HepG2 (cell line): ENCODE data around the gene NUP35. TPM values are rescaled to one million over a fixed set of nuclear protein-coding genes. Genes with fewer than 3 reads are reported as not detected.

Experiments
- AKNA ChIP-seq: sonication (generic); formaldehyde crosslinking; IDR thresholded peaks from 2 replicates; pipeline ENCODE4 v1.4.0; 2020; ENCODE audit warnings: missing genetic modification reagents, borderline replicate concordance
- ELF3 ChIP-seq: IDR thresholded peaks from 2 replicates; pipeline ENCODE4 v1.6.1; 2016; ENCODE audit warnings: missing genetic modification reagents, missing compliant biosample characterization
- FOXJ3 ChIP-seq: sonication (generic); formaldehyde crosslinking; IDR thresholded peaks from 2 replicates; pipeline ENCODE4 v1.4.0; 2020; ENCODE audit warnings: missing genetic modification reagents, mild to moderate bottlenecking, borderline replicate concordance
- GABPA ChIP-seq, 2 experiments: IDR thresholded peaks; 2 replicates each; pipeline ENCODE4 v1.6.1; 2011 to 2016; ENCODE audit warnings: low read depth in 2 of 2, low read length in 1 of 2, missing biosample characterization in 1 of 2, missing genetic modification characterization in 1 of 2
- GATAD1 ChIP-seq: IDR thresholded peaks from 2 replicates; pipeline ENCODE4 v1.6.1; 2016; ENCODE audit warnings: missing genetic modification reagents, missing compliant biosample characterization
- JUN ChIP-seq: sonication (generic); formaldehyde crosslinking; IDR thresholded peaks from 2 replicates; pipeline ENCODE4 v1.4.0; 2020; ENCODE audit warnings: mild to moderate bottlenecking, missing genetic modification reagents
- MXD4 ChIP-seq: IDR thresholded peaks from 2 replicates; pipeline ENCODE4 v1.6.1; 2016; ENCODE audit warnings: mild to moderate bottlenecking, missing biosample characterization, missing genetic modification reagents
- NCOA2 ChIP-seq: sonication (generic); formaldehyde crosslinking; IDR thresholded peaks from 2 replicates; pipeline ENCODE4 v1.8.0; 2022; ENCODE audit warnings: inconsistent platforms
- NFIC ChIP-seq: IDR thresholded peaks from 2 replicates; pipeline ENCODE4 v1.6.1; 2012; ENCODE audit warnings: mild to moderate bottlenecking, low read length, inconsistent platforms
- NPAS2 ChIP-seq: sonication (generic); formaldehyde crosslinking; IDR thresholded peaks from 2 replicates; pipeline ENCODE4 v1.8.0; 2022; ENCODE audit warnings: mild to moderate bottlenecking, missing genetic modification reagents, borderline replicate concordance
- PREB ChIP-seq: sonication (generic); formaldehyde crosslinking; IDR thresholded peaks from 2 replicates; pipeline ENCODE4 v1.4.0; 2020; ENCODE audit warnings: missing genetic modification reagents
- SKIL ChIP-seq: sonication (generic); formaldehyde crosslinking; IDR thresholded peaks from 2 replicates; pipeline ENCODE4 v1.8.0; 2022; ENCODE audit warnings: missing genetic modification reagents, mild to moderate bottlenecking, moderate library complexity, borderline replicate concordance
- SRF ChIP-seq: IDR thresholded peaks from 2 replicates; pipeline ENCODE4 v1.6.1; 2011; ENCODE audit warnings: mild to moderate bottlenecking, low read depth, low read length, moderate library complexity
- TAF15 ChIP-seq: fragments of 200-400 bp; formaldehyde crosslinking; IDR thresholded peaks from one replicate; pipeline ENCODE4 v1.6.1; 2018; ENCODE audit warnings: mild to moderate bottlenecking, low read depth, low read length; ENCODE audit not compliant: poor library complexity, severe bottlenecking
- ZBTB33 ChIP-seq: sonication (generic); formaldehyde crosslinking; IDR thresholded peaks from 2 replicates; pipeline ENCODE4 v1.4.0; 2020; ENCODE audit warnings: missing genetic modification reagents
- ZNF563 ChIP-seq: sonication (generic); formaldehyde crosslinking; IDR thresholded peaks from 2 replicates; pipeline ENCODE4 v1.8.0; 2022; ENCODE audit warnings: mild to moderate bottlenecking, moderate library complexity, missing genetic modification reagents
- ZNF766 ChIP-seq: sonication (generic); formaldehyde crosslinking; IDR thresholded peaks from 2 replicates; pipeline ENCODE4 v1.5.0; 2020; ENCODE audit warnings: missing genetic modification reagents, borderline replicate concordance
- ZNF788 ChIP-seq: sonication (generic); formaldehyde crosslinking; IDR thresholded peaks from 2 replicates; pipeline ENCODE4 v1.5.0; 2020; ENCODE audit warnings: mild to moderate bottlenecking, missing genetic modification reagents, borderline replicate concordance
- ZNF792 ChIP-seq: IDR thresholded peaks from 2 replicates; pipeline ENCODE4 v1.6.1; 2016
- polyA plus RNA-seq, 8 experiments: library from polyadenylated mRNA; depleted of rRNA in 3 of 8; stranded (reverse) in 7 of 8; unstranded in 1 of 8; fragments of >200 nt; fragmentation: Illumina TruSeq in 4 of 8; extraction: Trizol in 4 of 8; gene quantifications; 2 replicates each; pipeline versions ENCODE4 v1.2.1 to v1.2.3, GENCODE V29; 2011 to 2016; ENCODE audit warnings: low read depth in 4 of 8, missing spikeins in 1 of 8, mixed read lengths in 1 of 8; ENCODE audit not compliant: insufficient read depth in 1 of 8
- total RNA-seq, 5 experiments: library from RNA; depleted of rRNA; stranded (reverse); fragments of >200 nt; fragmentation: Illumina TruSeq; extraction: Trizol; gene quantifications; 2 replicates each; pipeline ENCODE4 v1.2.3, GENCODE V29; 2016; ENCODE audit warnings: low read depth in 1 of 5

NUP35 gene
- total and polyA plus RNA-seq, 2 of the 13 experiments (the other 11 are each of a cell fraction or from before 2014, with no cell fraction given), result 16.9 to 53.6 TPM

- TF ChIP-seq AKNA, result 0 out of 2 replicates have a peak, but pooled peaks have one; percentile 76
- TF ChIP-seq ZBTB33 (CRISPR knock-in tag), result no peak
- 0 out of 2 replicates have a peak, but pooled peaks have one; percentile 41 for TF ChIP-seq ELF3 (CRISPR knock-in tag)
- no peak for TF ChIP-seq SRF
- TF ChIP-seq JUN (CRISPR knock-in tag), result no peak
- peak; percentile 42; the same call in 1 of the 2 replicates for TF ChIP-seq ZNF563 (CRISPR knock-in tag)
- TF ChIP-seq FOXJ3 (CRISPR knock-in tag), result peak; percentile 56; the same call in 1 of the 2 replicates
- 0 out of 2 replicates have a peak, but pooled peaks have one; percentile 41 for TF ChIP-seq PREB (CRISPR knock-in tag)
- no peak for TF ChIP-seq TAF15
- peak; percentile 61; the same call in 1 of the 2 replicates for TF ChIP-seq ZNF766 (CRISPR knock-in tag)
- peak; percentile 69; the same call in 1 of the 2 replicates for TF ChIP-seq ZNF788 (CRISPR knock-in tag)
- no peak for TF ChIP-seq MXD4 (CRISPR knock-in tag)
- TF ChIP-seq ZNF792 (CRISPR knock-in tag), result peak; percentile 78; the same call in 1 of the 2 replicates
- TF ChIP-seq SKIL, result no peak
- TF ChIP-seq GATAD1 (CRISPR knock-in tag), result peak; percentile 37; the same call in 1 of the 2 replicates
- TF ChIP-seq NFIC, result 0 out of 2 replicates have a peak, but pooled peaks have one; percentile 1
- TF ChIP-seq NCOA2, result no peak; the same call in 1 of the 2 replicates
- TF ChIP-seq GABPA (IDR thresholded peaks at IDR 0.05; ENCODE audit: low read depth, low read length), result no peak
- peak; percentile 79 for TF ChIP-seq GABPA (CRISPR knock-in tag; IDR thresholded peaks at IDR 0.05; ENCODE audit: low read depth)
- TF ChIP-seq NPAS2, result no peak
Observed at GRCh38 chr2:183078464-183079138, 45.6 kb upstream of the NUP35 start, which contains the start of gene DUSP19 (continued).
